BLaER1 (cell line): ENCODE data around the gene KLRK1.
"Not testable (repeated sequence)": the region's sequence is repeated elsewhere in the genome, so short reads cannot be mapped to it uniquely, and the experiment has no call there.

ENCODE experiments used
- H3K27ac ChIP-seq: shearing (Covaris generic); formaldehyde crosslinking; 2 replicates; pipeline ENCODE4 v1.8.1; 2022
- H3K27me3 ChIP-seq: shearing (Covaris generic); formaldehyde crosslinking; 2 replicates; pipeline ENCODE4 v1.8.1; 2022
- H3K36me3 ChIP-seq: shearing (Covaris generic); formaldehyde crosslinking; 2 replicates; pipeline ENCODE4 v1.8.1; 2022
- H3K4me1 ChIP-seq: shearing (Covaris generic); formaldehyde crosslinking; 2 replicates; pipeline ENCODE4 v1.8.1; 2022
- H3K4me2 ChIP-seq: shearing (Covaris generic); formaldehyde crosslinking; 2 replicates; pipeline ENCODE4 v1.8.1; 2022
- H3K4me3 ChIP-seq: shearing (Covaris generic); formaldehyde crosslinking; 2 replicates; pipeline ENCODE4 v1.8.1; 2022
- H3K9ac ChIP-seq: shearing (Covaris generic); formaldehyde crosslinking; 2 replicates; pipeline ENCODE4 v1.8.1; 2022
- H3K9me3 ChIP-seq: shearing (Covaris generic); formaldehyde crosslinking; 2 replicates; pipeline ENCODE4 v1.8.1; 2022
- H4K20me1 ChIP-seq: shearing (Covaris generic); formaldehyde crosslinking; 2 replicates; pipeline ENCODE4 v1.8.1; 2022
- Cebpa-rat ChIP-seq: shearing (Covaris generic); IDR thresholded peaks from 2 replicates; pipeline ENCODE4 v1.8.1; 2022

KLRK1 gene

GRCh38 chr12:10388624-10389413 lies 1.0 kb downstream of the KLRK1 start:
- Histone ChIP-seq H3K27ac (no peak overlapping the region), H3K27me3 (no peaks in the 10 kb centered on the region), H3K36me3 (no peaks in the 10 kb centered on the region), H3K4me1 (peaks cover 47% of the 10 kb centered on the region), H3K9ac (no peak overlapping the region), H3K4me3 (no peak overlapping the region), H4K20me1 (no peaks in the 10 kb centered on the region), H3K9me3 (0 out of 2 replicates have a peak, but pooled peaks cover 4% of the 10 kb centered on the region), H3K4me2 (peak overlapping the region; percentile 55; the same call in 1 of the 2 replicates)
- no peak for TF ChIP-seq Cebpa-rat

- H3K9ac ChIP-seq, H3K27me3 ChIP-seq, H3K9me3 ChIP-seq, H3K27ac ChIP-seq, H4K20me1 ChIP-seq, H3K4me2 ChIP-seq, H3K36me3 ChIP-seq, H3K4me3 ChIP-seq: not testable (repeated sequence)
- H3K4me1 ChIP-seq, result peaks cover 34% of the 10 kb centered on the region
Measured at GRCh38 chr12:10387498-10387897, 2.3 kb downstream of the KLRK1 start.

DNA sequence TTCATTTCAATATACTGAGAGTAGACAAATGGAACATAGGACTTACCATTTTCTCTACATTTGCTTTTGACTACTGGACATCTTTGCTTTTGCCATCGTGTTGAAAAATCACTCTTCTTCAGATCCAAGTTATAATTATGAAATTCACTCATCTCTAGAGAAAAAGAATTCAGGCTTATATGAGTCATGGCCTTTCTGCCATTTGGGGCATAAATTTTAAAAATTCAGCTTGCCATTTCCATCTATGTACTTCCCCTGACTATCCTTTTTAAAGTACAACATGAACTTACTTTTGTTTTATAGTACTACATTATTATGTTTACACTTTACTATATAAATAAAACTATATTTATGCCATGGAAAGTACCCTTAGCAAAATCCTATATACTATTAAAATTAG lies 3.0 kb downstream of the KLRK1 start:
- Histone ChIP-seq H3K4me2 (no peak overlapping the region), H3K9ac (no peak overlapping the region), H4K20me1 (no peaks in the 10 kb centered on the region), H3K27me3 (no peaks in the 10 kb centered on the region), H3K4me1 (peaks cover 28% of the 10 kb centered on the region), H3K4me3 (no peak overlapping the region), H3K27ac (no peak overlapping the region), H3K36me3 (no peaks in the 10 kb centered on the region), H3K9me3 (peaks cover 6% of the 10 kb centered on the region)
- TF ChIP-seq Cebpa-rat, result no peak

DNA sequence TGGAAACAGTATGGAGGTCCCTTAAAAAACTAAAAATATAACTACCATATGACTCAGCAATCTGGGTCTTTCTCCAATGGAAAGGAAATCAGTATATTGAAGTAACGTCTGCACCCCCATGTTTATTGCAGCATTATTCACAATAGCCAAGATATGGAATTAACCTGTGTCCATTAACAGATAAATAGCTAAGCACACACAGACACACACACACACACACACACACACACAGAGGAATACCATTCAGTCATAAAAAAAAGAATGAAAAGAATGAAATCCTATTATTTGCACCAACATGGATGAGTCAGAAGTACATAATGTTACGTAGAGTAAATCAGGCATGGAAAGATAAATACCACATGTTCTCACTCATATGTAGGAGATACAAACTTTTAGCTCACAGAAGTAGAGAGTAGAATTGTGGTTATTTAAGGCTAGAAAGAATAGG lies 4.7 kb downstream of the KLRK1 start:
- peaks cover 17% of the 10 kb centered on the region for H3K9me3 ChIP-seq
- H3K9ac ChIP-seq, result no peak overlapping the region
- no peaks in the 10 kb centered on the region for H4K20me1 ChIP-seq
- no peaks in the 10 kb centered on the region for H3K27me3 ChIP-seq
- H3K36me3 ChIP-seq, result no peaks in the 10 kb centered on the region
- no peak overlapping the region for H3K27ac ChIP-seq
- no peak for TF ChIP-seq Cebpa-rat
- no peak overlapping the region for H3K4me2 ChIP-seq
- H3K4me3 ChIP-seq, result no peak overlapping the region
- peaks cover 20% of the 10 kb centered on the region for H3K4me1 ChIP-seq

- no peaks in the 10 kb centered on the region for H3K27me3 ChIP-seq
- no peaks in the 10 kb centered on the region for H4K20me1 ChIP-seq
- H3K9me3 ChIP-seq, result peaks cover 17% of the 10 kb centered on the region
- H3K4me2 ChIP-seq, result no peak overlapping the region
- H3K36me3 ChIP-seq, result no peaks in the 10 kb centered on the region
- H3K4me1 ChIP-seq, result peaks cover 10% of the 10 kb centered on the region
- TF ChIP-seq Cebpa-rat, result no peak
- H3K4me3 ChIP-seq, result no peak overlapping the region
- H3K27ac ChIP-seq, result no peak overlapping the region
- H3K9ac ChIP-seq, result no peak overlapping the region
Measured at GRCh38 chr12:10384191-10384590, 5.7 kb downstream of the KLRK1 start.

GRCh38 chr12:10381928-10382628 lies 7.8 kb downstream of the KLRK1 start:
- Histone ChIP-seq H3K4me2 (no peak overlapping the region), H3K4me1 (no peaks in the 10 kb centered on the region), H3K36me3 (no peaks in the 10 kb centered on the region), H3K9me3 (peaks cover 17% of the 10 kb centered on the region), H4K20me1 (no peaks in the 10 kb centered on the region), H3K27ac (no peak overlapping the region), H3K4me3 (no peak overlapping the region), H3K27me3 (no peaks in the 10 kb centered on the region), H3K9ac (no peak overlapping the region)
- TF ChIP-seq Cebpa-rat, result no peak

DNA sequence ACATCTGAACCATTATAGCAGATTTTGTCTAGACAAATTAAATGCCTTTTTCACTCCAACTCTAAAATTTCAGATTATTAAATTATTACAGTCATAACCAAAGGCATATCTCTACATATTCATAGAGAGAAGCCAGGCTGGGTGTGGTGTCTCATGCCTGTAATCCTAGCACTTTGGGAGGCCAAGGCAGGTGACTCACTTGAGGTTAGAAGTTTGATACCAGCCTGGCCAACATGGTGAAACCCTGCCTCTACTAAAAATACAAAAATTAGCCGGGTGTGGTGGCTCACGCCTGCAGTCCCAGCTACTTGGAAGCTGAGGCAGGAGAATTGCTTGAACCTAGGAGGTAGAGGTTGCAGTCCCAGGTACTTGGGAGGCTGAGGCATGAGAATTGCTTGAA lies 11.1 kb downstream of the KLRK1 start:
- H3K36me3 ChIP-seq, H3K9ac ChIP-seq, H3K27ac ChIP-seq, H3K4me1 ChIP-seq, H4K20me1 ChIP-seq, H3K4me2 ChIP-seq, H3K27me3 ChIP-seq, H3K4me3 ChIP-seq: not testable (repeated sequence)
- peaks cover 13% of the 10 kb centered on the region for H3K9me3 ChIP-seq

DNA sequence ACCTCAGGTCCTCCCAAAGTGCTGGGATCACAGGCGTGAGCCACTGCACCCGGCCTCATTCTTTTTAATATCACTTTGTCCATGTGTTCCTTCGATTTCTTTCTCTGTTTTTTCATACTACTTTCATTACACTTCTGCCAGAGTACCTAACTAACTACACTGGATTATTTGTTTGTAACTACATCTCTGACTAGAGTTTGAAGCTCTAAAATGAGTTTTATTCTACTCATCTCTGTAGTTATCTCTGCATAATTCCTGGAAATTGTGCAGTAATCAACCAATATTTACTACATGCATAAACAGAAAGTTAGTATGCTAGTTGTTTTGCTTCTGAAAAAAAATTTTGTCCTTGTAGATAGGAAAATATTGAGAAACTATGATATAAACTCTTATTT lies 15.2 kb downstream of the KLRK1 start:
- H3K4me3 ChIP-seq, result no peak overlapping the region
- peak overlapping the region; percentile 41; the same call in 1 of the 2 replicates for H3K4me2 ChIP-seq
- no peak overlapping the region for H3K9ac ChIP-seq
- H3K9me3 ChIP-seq, result no peaks in the 10 kb centered on the region
- no peak overlapping the region for H3K27ac ChIP-seq
- no peaks in the 10 kb centered on the region for H3K36me3 ChIP-seq
- no peaks in the 10 kb centered on the region for H4K20me1 ChIP-seq
- peaks cover 19% of the 10 kb centered on the region for H3K4me1 ChIP-seq
- TF ChIP-seq Cebpa-rat, result no peak
- no peaks in the 10 kb centered on the region for H3K27me3 ChIP-seq

DNA sequence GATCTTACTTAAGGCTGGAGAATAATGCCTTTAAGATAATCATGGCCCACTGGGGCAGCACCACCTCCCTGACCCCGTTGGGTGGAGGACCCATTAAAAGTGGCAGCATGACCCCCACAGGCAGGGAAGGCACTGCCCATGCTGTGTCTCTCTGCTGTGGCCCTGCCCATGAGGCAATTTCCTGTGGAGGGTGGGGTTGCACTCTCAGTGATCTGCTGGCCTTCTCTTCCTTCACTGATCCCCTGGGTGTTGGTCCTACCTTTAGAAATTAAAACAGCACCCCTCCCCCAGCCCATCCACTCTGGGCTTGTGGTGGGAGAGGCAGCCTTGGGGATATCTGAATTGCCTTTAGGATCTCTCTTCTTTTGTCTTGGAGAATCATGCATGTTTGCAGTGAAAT lies 17.3 kb downstream of the KLRK1 start:
- H4K20me1 ChIP-seq, result no peaks in the 10 kb centered on the region
- TF ChIP-seq Cebpa-rat, result no peak
- H3K27ac ChIP-seq, result no peak overlapping the region
- no peak overlapping the region for H3K4me3 ChIP-seq
- H3K9me3 ChIP-seq, result peaks cover 11% of the 10 kb centered on the region
- no peaks in the 10 kb centered on the region for H3K27me3 ChIP-seq
- no peaks in the 10 kb centered on the region for H3K36me3 ChIP-seq
- H3K9ac ChIP-seq, result no peak overlapping the region
- H3K4me2 ChIP-seq, result peak overlapping the region; percentile 51
- H3K4me1 ChIP-seq, result peaks cover 19% of the 10 kb centered on the region

DNA sequence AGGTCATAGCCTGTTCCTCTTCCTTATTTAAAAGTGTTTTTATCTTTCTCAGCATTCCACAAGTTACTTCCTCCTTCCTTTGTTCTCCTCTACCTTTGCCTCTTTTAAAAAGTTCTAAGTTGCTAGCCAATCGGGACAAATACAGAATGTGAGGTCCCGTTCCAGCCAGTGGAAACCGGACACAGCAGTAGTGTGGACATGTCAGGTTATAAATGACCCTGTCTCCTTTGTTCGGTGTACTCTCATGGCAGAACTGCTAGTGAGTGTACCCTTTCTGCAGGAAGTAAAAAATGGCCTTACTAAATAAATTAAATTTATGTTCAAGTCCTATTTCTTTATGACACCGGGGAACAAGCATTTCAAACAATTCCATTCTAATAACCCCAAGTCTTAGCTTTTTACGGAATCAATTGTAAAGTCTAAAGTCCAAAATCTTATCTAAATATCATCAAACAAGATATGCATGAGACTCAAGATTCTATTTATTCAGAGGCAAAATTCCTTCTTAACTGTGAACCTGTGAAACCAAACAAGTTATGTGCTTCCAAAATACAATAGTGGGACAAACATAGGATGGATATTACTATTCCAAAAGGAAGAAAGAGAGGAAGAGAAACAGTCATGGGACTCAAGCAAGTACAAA lies 17.8 kb downstream of the KLRK1 start:
- H3K4me3 ChIP-seq, result not testable (repeated sequence)

More for the DNA sequence above, 17.8 kb downstream of the KLRK1 start:
- H3K27me3 ChIP-seq, H3K9ac ChIP-seq, H4K20me1 ChIP-seq, H3K27ac ChIP-seq, H3K36me3 ChIP-seq, H3K4me2 ChIP-seq: not testable (repeated sequence)
- H3K4me1 ChIP-seq, result peaks cover 19% of the 10 kb centered on the region
- peaks cover 17% of the 10 kb centered on the region for H3K9me3 ChIP-seq
